T-helper 2 cell treated with Interferon-gamma antibody and Interleukin-4, amounts not matched to agents 5 μg/mL and 100 μg/mL, for 36 hours (primary cell): ENCODE results near the gene CTTN.
"Not testable (repeated sequence)": the region's sequence is repeated elsewhere in the genome, so short reads cannot be mapped to it uniquely, and the experiment has no call there.

Source experiments
- DNase-seq: peaks from one replicate; pipeline ENCODE4 v3.0.0; 2021; ENCODE audit warnings: low spot score
- H3K27ac Mint-ChIP-seq: one replicate; pipeline ENCODE4 v1.8.0; 2021; ENCODE audit warnings: mild to moderate bottlenecking, mixed read lengths
- H3K27me3 Mint-ChIP-seq: one replicate; pipeline ENCODE4 v1.8.0; 2021; ENCODE audit warnings: low read depth, mixed read lengths
- H3K36me3 Mint-ChIP-seq: one replicate; pipeline ENCODE4 v1.8.0; 2021; ENCODE audit warnings: low read depth, mixed read lengths
- H3K4me1 Mint-ChIP-seq: one replicate; pipeline ENCODE4 v1.8.0; 2021; ENCODE audit warnings: low read depth, mixed read lengths
- H3K4me3 Mint-ChIP-seq: one replicate; pipeline ENCODE4 v1.8.0; 2022; ENCODE audit warnings: mild to moderate bottlenecking, moderate library complexity, mixed read lengths
- H3K9me3 Mint-ChIP-seq: one replicate; pipeline ENCODE4 v1.8.0; 2021; ENCODE audit warnings: mixed read lengths

The CTTN gene

GRCh38 chr11:70408326-70408725 lies 10.0 kb downstream of the CTTN start:
- not testable (repeated sequence) for H3K9me3 Mint-ChIP-seq, DNase-seq, H3K36me3 Mint-ChIP-seq, H3K4me1 Mint-ChIP-seq, H3K4me3 Mint-ChIP-seq, H3K27ac Mint-ChIP-seq
- H3K27me3 Mint-ChIP-seq: peaks cover 23% of the 10 kb centered on the region

- Mint-ChIP-seq H3K4me3 (no peak overlapping the region), H3K36me3 (no peaks in the 10 kb centered on the region), H3K27me3 (peaks cover 20% of the 10 kb centered on the region), H3K27ac (no peak overlapping the region), H3K9me3 (no peaks in the 10 kb centered on the region), H3K4me1 (no peaks in the 10 kb centered on the region)
- no peak for DNase-seq
Measured at GRCh38 chr11:70409437-70409836, 11.1 kb downstream of the CTTN start.

- Mint-ChIP-seq H3K27me3 (peaks cover 20% of the 10 kb centered on the region), H3K36me3 (no peaks in the 10 kb centered on the region), H3K4me3 (no peak overlapping the region), H3K9me3 (no peaks in the 10 kb centered on the region), H3K4me1 (no peaks in the 10 kb centered on the region), H3K27ac (no peak overlapping the region)
- no peak for DNase-seq
Measured at GRCh38 chr11:70409871-70410270, 11.5 kb downstream of the CTTN start.

- peaks cover 17% of the 10 kb centered on the region for H3K27me3 Mint-ChIP-seq
- H3K9me3 Mint-ChIP-seq: no peaks in the 10 kb centered on the region
- H3K36me3 Mint-ChIP-seq: no peaks in the 10 kb centered on the region
Measured at GRCh38 chr11:70410276-70411205, 12.2 kb downstream of the CTTN start.

GRCh38 chr11:70411713-70412452 lies 13.6 kb downstream of the CTTN start:
- no peak overlapping the region for H3K27ac Mint-ChIP-seq
- H3K9me3 Mint-ChIP-seq: no peaks in the 10 kb centered on the region
- no peak overlapping the region for H3K4me3 Mint-ChIP-seq
- peaks cover 14% of the 10 kb centered on the region for H3K27me3 Mint-ChIP-seq
- DNase-seq: no peak
- no peaks in the 10 kb centered on the region for H3K36me3 Mint-ChIP-seq
- H3K4me1 Mint-ChIP-seq: no peaks in the 10 kb centered on the region

More at GRCh38 chr11:70410276-70411205, 12.2 kb downstream of the CTTN start:
- H3K4me3 Mint-ChIP-seq: no peak overlapping the region
- no peaks in the 10 kb centered on the region for H3K4me1 Mint-ChIP-seq
- no peak overlapping the region for H3K27ac Mint-ChIP-seq
- no peak for DNase-seq

GRCh38 chr11:70413151-70413550 lies 14.8 kb downstream of the CTTN start:
- H3K9me3 Mint-ChIP-seq: no peaks in the 10 kb centered on the region
- no peaks in the 10 kb centered on the region for H3K4me1 Mint-ChIP-seq
- H3K27ac Mint-ChIP-seq: no peak overlapping the region
- peaks cover 11% of the 10 kb centered on the region for H3K27me3 Mint-ChIP-seq
- no peak overlapping the region for H3K4me3 Mint-ChIP-seq
- DNase-seq: no peak
- no peaks in the 10 kb centered on the region for H3K36me3 Mint-ChIP-seq

- H3K9me3 Mint-ChIP-seq: no peaks in the 10 kb centered on the region
- H3K36me3 Mint-ChIP-seq: no peaks in the 10 kb centered on the region
- no peaks in the 10 kb centered on the region for H3K4me1 Mint-ChIP-seq
- H3K27ac Mint-ChIP-seq: no peak overlapping the region
- peaks cover 7% of the 10 kb centered on the region for H3K27me3 Mint-ChIP-seq
- H3K4me3 Mint-ChIP-seq: no peak overlapping the region
- DNase-seq: no peak
Measured at GRCh38 chr11:70414341-70415100, 16.2 kb downstream of the CTTN start.

GRCh38 chr11:70415191-70415590 lies 16.9 kb downstream of the CTTN start:
- no peak overlapping the region for H3K4me3 Mint-ChIP-seq
- H3K36me3 Mint-ChIP-seq: no peaks in the 10 kb centered on the region
- H3K4me1 Mint-ChIP-seq: no peaks in the 10 kb centered on the region
- H3K9me3 Mint-ChIP-seq: no peaks in the 10 kb centered on the region
- no peak overlapping the region for H3K27ac Mint-ChIP-seq
- H3K27me3 Mint-ChIP-seq: peaks cover 4% of the 10 kb centered on the region
- DNase-seq: no peak

- Mint-ChIP-seq H3K27ac (no peak overlapping the region), H3K27me3 (no peaks in the 10 kb centered on the region), H3K9me3 (no peaks in the 10 kb centered on the region), H3K4me1 (no peaks in the 10 kb centered on the region), H3K4me3 (no peak overlapping the region), H3K36me3 (no peaks in the 10 kb centered on the region)
- no peak for DNase-seq
Measured at GRCh38 chr11:70415642-70416395, 17.5 kb downstream of the CTTN start.

GRCh38 chr11:70416881-70417280 lies 18.6 kb downstream of the CTTN start:
- Mint-ChIP-seq H3K36me3 (no peaks in the 10 kb centered on the region), H3K4me1 (no peaks in the 10 kb centered on the region), H3K27ac (no peak overlapping the region), H3K4me3 (no peak overlapping the region), H3K27me3 (no peaks in the 10 kb centered on the region), H3K9me3 (no peaks in the 10 kb centered on the region)
- no peak for DNase-seq

GRCh38 chr11:70418130-70418529 lies 19.8 kb downstream of the CTTN start:
- Mint-ChIP-seq H3K36me3 (no peaks in the 10 kb centered on the region), H3K27me3 (no peaks in the 10 kb centered on the region), H3K27ac (no peak overlapping the region), H3K4me1 (no peaks in the 10 kb centered on the region), H3K9me3 (no peaks in the 10 kb centered on the region), H3K4me3 (no peak overlapping the region)
- no peak for DNase-seq

GRCh38 chr11:70419307-70420007 lies 21.1 kb downstream of the CTTN start:
- DNase-seq: no peak
- H3K27ac Mint-ChIP-seq: no peak overlapping the region
- H3K27me3 Mint-ChIP-seq: no peaks in the 10 kb centered on the region
- peaks cover 2% of the 10 kb centered on the region for H3K4me1 Mint-ChIP-seq
- H3K36me3 Mint-ChIP-seq: no peaks in the 10 kb centered on the region
- no peak overlapping the region for H3K4me3 Mint-ChIP-seq
- no peaks in the 10 kb centered on the region for H3K9me3 Mint-ChIP-seq

- H3K9me3 Mint-ChIP-seq: no peaks in the 10 kb centered on the region
- no peak overlapping the region for H3K27ac Mint-ChIP-seq
- H3K4me3 Mint-ChIP-seq: no peak overlapping the region
- peaks cover 2% of the 10 kb centered on the region for H3K4me1 Mint-ChIP-seq
- H3K36me3 Mint-ChIP-seq: no peaks in the 10 kb centered on the region
- no peaks in the 10 kb centered on the region for H3K27me3 Mint-ChIP-seq
- no peak for DNase-seq
Measured at GRCh38 chr11:70420008-70420464, 21.7 kb downstream of the CTTN start.
